Measurements from ENCODE around the gene ADCY9. TPM values are rescaled to one million over a fixed set of nuclear protein-coding genes. Genes with fewer than 3 reads are reported as not detected.

Gene ADCY9
- total RNA-seq, 4 donors from 2014 or later, result 13.1 to 25.1 (median 18.5) TPM

DNA sequence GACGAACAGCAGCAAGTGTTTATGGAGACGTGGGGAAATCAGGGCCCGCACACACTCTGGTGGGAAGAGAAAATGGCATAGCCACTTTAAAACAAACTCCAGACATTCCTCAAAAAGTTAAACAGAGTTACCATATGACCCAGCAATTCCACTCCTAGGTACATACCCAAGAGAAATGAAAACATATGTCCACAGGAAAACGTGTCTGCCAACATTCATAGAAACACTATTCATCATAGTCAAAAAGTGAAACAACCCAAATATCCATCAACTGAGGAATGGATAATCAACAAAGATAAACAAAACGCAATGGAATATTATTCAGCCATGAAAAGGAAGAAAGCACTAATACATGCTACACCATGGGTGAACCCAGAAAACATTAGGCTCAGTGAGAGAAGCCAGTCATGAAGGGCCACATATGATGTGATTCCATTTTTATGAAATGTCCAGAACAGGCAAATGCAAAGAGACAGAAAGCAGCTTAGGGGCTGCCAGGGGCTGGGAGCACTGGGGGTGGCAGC, 32.8 kb downstream of the ADCY9 start:
- 92 to 93% methylated on average over 5 of the region's 5 CpGs for WGBS, 2 donors
- intact Hi-C loops (cut with DNase I; ENCODE audit: low total_unique reads), result no loop called here

DNA sequence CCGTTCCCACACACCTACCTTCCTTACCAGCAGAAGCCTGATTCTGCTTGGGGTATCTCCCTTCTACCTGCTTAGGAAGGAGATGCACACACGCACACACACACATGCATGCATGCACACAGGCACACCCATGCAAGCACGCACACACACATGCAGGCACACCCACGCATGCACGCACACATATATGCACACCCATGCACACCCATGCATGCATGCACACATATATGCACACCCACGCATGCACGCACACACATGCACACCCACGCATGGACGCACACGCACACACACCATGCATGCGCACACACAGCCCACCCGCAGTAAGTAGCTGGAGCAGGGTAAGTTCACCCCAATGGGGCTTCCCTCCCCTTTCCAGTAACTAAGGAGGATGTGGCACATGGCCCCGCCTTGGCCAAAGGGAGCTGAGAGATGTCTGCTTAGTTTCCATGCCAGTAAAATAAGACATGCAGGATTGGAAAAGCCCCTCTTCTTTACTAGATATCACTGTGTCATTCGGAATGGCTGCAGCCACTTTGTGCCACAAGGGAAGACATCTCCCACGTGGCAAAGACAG, 33.7 kb downstream of the ADCY9 start:
- 90 to 93% methylated on average over 15 of the region's 15 CpGs for WGBS, 2 donors
- DNase-seq (ENCODE audit: low spot score in 2 of 2), result no peak
- H3K4me3 ChIP-seq (ENCODE audit: low read depth, poor library complexity, severe bottlenecking), result no peak overlapping the region
- TF ChIP-seq, protein P1, sequence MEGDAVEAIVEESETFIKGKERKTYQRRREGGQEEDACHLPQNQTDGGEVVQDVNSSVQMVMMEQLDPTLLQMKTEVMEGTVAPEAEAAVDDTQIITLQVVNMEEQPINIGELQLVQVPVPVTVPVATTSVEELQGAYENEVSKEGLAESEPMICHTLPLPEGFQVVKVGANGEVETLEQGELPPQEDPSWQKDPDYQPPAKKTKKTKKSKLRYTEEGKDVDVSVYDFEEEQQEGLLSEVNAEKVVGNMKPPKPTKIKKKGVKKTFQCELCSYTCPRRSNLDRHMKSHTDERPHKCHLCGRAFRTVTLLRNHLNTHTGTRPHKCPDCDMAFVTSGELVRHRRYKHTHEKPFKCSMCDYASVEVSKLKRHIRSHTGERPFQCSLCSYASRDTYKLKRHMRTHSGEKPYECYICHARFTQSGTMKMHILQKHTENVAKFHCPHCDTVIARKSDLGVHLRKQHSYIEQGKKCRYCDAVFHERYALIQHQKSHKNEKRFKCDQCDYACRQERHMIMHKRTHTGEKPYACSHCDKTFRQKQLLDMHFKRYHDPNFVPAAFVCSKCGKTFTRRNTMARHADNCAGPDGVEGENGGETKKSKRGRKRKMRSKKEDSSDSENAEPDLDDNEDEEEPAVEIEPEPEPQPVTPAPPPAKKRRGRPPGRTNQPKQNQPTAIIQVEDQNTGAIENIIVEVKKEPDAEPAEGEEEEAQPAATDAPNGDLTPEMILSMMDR (IDR thresholded peaks at IDR 0.05), result no peak
- no peak for TF ChIP-seq POLR2A (IDR thresholded peaks at IDR 0.05)
- intact Hi-C loops (cut with DNase I; ENCODE audit: low total_unique reads), result no loop called here

More for the DNA sequence above, 32.8 kb downstream of the ADCY9 start:
- no peak for DNase-seq (ENCODE audit: low spot score in 2 of 2)
- H3K4me3 ChIP-seq (ENCODE audit: low read depth, poor library complexity, severe bottlenecking), result no peak overlapping the region
- TF ChIP-seq, protein P1 (IDR thresholded peaks at IDR 0.05), result no peak
- no peak for TF ChIP-seq POLR2A (IDR thresholded peaks at IDR 0.05)

DNA sequence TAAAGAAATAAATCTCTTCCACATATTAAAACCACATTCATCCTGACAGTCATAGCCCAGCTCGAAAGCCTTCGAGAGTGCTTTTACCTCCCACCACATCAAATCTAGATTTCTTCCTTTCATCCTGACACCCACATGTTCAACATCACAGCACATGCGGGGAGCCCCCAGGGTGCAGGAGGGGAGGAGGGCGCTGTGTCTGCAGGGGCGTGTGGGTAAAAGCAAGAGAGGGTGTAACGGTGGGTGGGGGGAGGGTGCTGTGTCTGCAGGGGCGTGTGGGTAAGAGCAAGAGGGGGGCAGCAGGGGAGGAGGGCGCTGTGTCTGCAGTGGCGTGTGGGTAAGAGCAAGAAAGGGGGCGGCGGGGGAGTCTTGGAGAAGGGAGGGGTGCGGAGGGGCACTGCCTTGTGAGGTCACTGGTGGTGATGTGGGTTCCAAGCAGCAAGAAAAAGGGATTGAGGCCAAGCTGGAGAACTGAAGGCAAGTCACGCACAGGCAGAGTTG, 34.7 kb downstream of the ADCY9 start:
- peak in 1 of 2 donors; percentile 80 for DNase-seq (ENCODE audit: low spot score in 2 of 2)
- no peak for TF ChIP-seq POLR2A (IDR thresholded peaks at IDR 0.05)
- TF ChIP-seq, protein P1 (IDR thresholded peaks at IDR 0.05), result no peak
- 49 to 53% methylated on average over 13 of the region's 13 CpGs for WGBS, 2 donors

DNA sequence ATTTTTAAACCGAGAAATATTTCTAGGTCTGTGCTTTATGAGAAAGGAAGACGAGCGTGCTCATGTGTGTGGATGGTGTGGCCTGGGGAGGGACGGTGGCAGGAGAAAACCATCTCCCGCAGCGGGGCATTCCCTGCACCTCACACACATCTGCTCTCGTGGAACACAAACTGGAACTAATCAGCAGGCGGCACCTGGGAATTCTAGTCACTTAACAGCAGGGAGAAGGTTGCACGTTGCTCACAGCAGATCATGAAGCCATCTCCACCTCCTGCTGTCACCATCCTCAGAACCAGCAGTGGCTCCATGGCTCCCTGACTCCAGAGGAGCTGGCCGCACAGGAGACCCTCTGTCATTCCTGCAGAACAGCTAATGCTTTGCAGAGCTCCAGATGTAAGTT, 35.2 kb downstream of the ADCY9 start:
- TF ChIP-seq, protein P1 (IDR thresholded peaks at IDR 0.05), result no peak
- no peak for TF ChIP-seq POLR2A (IDR thresholded peaks at IDR 0.05)
- WGBS, 2 donors, result 62 to 73% methylated on average over 10 of the region's 10 CpGs
- DNase-seq (ENCODE audit: low spot score in 2 of 2), result peak in 1 of 2 donors; percentile 77
- H3K4me3 ChIP-seq (ENCODE audit: low read depth, poor library complexity, severe bottlenecking), result no peak overlapping the region
- intact Hi-C loops (cut with DNase I; ENCODE audit: low total_unique reads), result no loop called here

More for the DNA sequence above, 34.7 kb downstream of the ADCY9 start:
- intact Hi-C loops (cut with DNase I; ENCODE audit: low total_unique reads), result no loop called here
- H3K4me3 ChIP-seq (ENCODE audit: low read depth, poor library complexity, severe bottlenecking), result no peak overlapping the region

DNA sequence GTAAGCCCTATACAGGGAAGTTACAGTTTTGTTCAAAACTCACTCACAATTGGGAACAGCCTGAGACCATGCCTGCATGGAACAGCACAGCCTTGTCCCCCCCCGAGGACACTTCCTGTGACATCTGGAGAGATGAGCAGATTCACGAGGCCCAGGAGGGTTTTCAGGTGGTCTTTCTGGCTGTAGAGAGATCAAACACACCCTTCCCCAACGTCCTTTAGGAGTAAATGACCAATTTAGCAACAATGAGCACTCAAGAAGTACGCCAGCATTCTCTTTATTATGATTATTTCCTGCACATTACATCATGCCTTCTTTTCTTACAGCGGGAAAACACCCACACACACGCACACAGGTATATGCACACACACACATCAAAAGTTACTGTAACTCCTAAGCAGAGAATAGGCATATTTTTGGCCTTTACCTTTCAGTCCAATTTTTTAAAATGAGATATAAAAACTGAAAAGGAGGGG, 39.0 kb downstream of the ADCY9 start:
- no peak for DNase-seq (ENCODE audit: low spot score in 2 of 2)
- intact Hi-C loops (cut with DNase I; ENCODE audit: low total_unique reads), result no loop called here
- WGBS, 2 donors, result 66 to 76% methylated on average over 6 of the region's 6 CpGs
- no peak overlapping the region for H3K4me3 ChIP-seq (ENCODE audit: low read depth, poor library complexity, severe bottlenecking)
- TF ChIP-seq, protein P1 (IDR thresholded peaks at IDR 0.05), result no peak
- TF ChIP-seq POLR2A (IDR thresholded peaks at IDR 0.05), result no peak

Data from lower leg skin (tissue), 4 donors.